Regular cardiac myocyte (primary cell): ENCODE data around the gene MYO1E. TPM values are rescaled to one million over a fixed set of nuclear protein-coding genes. Genes with fewer than 3 reads are reported as not detected.

Experiments
- total RNA-seq: library from RNA; depleted of rRNA; stranded (reverse); fragments of >200 nt; gene quantifications from 2 replicates; pipeline ENCODE4 v1.2.3, GENCODE V29; 2014

MYO1E gene
- total RNA-seq, result 63.6 and 196 TPM in 2 replicates

DNA sequence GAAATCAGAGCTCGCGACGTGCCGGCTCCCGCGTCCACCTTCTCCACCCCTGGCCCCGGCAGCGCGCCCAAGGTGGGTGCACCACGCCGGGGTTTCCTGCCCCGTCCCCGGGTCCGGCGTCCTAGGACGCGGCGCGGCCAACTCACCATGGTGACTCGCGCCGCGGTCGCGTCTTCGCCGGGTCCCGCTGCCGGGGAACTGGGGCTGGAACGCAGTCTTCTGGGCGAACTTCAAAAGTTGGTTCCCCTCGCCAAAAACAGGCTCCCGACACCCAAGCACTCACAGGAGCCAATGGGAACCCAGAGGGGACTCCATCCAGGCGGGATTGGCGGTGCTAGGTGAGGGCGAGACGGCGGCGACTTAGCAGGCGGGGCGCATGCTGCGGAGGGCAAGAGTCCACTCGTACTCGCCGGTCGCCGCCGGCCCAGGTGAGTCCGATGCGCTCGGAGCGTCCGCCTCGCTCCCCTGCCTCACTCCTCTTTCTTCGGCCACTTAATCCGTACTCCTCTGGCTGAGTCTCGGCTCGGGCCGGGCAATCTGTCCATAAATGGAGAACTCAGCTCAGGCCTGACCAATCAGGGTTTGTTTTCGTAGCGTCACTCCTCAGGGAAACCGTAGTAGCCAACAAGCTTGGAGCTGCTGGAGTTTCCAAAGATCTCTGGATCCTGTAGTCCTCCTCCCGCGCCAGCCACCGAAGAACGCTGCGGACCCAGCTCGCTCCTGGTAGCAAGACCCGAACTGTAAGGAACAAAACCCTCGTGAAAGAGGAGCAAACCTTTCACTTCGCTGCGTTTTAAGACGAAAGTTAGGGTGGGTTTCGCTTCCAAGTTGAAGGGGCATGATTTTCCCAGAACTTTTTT lies at the start of gene MYO1E:
Gene MYO1E (minus strand): TSS at position 520 of the 860 bp plus-strand sequence. CDS start 371 bp downstream, at position 149.

GRCh38 chr15:59206623-59207183 lies 166.0 kb downstream of the MYO1E start, which contains the start of gene LDHAL6B:
Gene LDHAL6B, plus strand, starts transcription at chr15:59206843. Its CDS starts 98 bp downstream, at chr15:59206941.

GRCh38 chr15:59104912-59105732 lies 267.5 kb downstream of the MYO1E start, which contains the start of gene CCNB2:
Gene CCNB2, plus strand, starts transcription at chr15:59105146. Its CDS starts 123 bp downstream, at chr15:59105269.

Other genes with a start within 250 kb of the MYO1E start
- gene LDHAL6B, start 166.0 kb downstream of the MYO1E start, total RNA-seq, result not detected in 2 replicates
- gene FAM81A, start 65.3 kb upstream of the MYO1E start, total RNA-seq, result 0.28 and 0.38 TPM in 2 replicates
- gene GCNT3, start 238.9 kb upstream of the MYO1E start, total RNA-seq, result under 0.01 and 0.56 TPM in 2 replicates